Trophoblast cell (in vitro differentiated cells and primary cell): Measurements from ENCODE around the gene RTF1.
"Not testable (repeated sequence)": the region's sequence is repeated elsewhere in the genome, so short reads cannot be mapped to it uniquely, and the experiment has no call there.

ENCODE experiments used
- DNase-seq, 2 donors: peaks; one replicate each; pipeline ENCODE4 v3.0.0-alpha.2; 2016
- H2AFZ ChIP-seq: 2 replicates; pipeline ENCODE4 v1.6.1; 2013; ENCODE audit warnings: low read length, moderate library complexity, mild to moderate bottlenecking; ENCODE audit not compliant: insufficient read depth, poor library complexity
- H2AK5ac ChIP-seq: 2 replicates; pipeline ENCODE4 v1.6.1; 2013; ENCODE audit warnings: mild to moderate bottlenecking, low read length
- H2BK120ac ChIP-seq: 2 replicates; pipeline ENCODE4 v1.6.1; 2013; ENCODE audit warnings: low read length, mild to moderate bottlenecking, moderate library complexity; ENCODE audit not compliant: insufficient read depth, poor library complexity
- H2BK12ac ChIP-seq: 2 replicates; pipeline ENCODE4 v1.6.1; 2013; ENCODE audit warnings: mild to moderate bottlenecking, low read length, moderate library complexity
- H2BK5ac ChIP-seq: 2 replicates; pipeline ENCODE4 v1.6.1; 2013; ENCODE audit warnings: low read length, low read depth, moderate library complexity, mild to moderate bottlenecking; ENCODE audit not compliant: poor library complexity
- H3K14ac ChIP-seq: 2 replicates; pipeline ENCODE4 v1.6.1; 2013; ENCODE audit warnings: mild to moderate bottlenecking, low read length
- H3K18ac ChIP-seq: 2 replicates; pipeline ENCODE4 v1.6.1; 2013; ENCODE audit warnings: mild to moderate bottlenecking, low read length
- H3K23ac ChIP-seq: 2 replicates; pipeline ENCODE4 v1.6.1; 2013; ENCODE audit warnings: low read length
- H3K27ac ChIP-seq: 2 replicates; pipeline ENCODE4 v1.5.1; 2013; ENCODE audit warnings: low read depth, mild to moderate bottlenecking, inconsistent platforms, low read length, moderate library complexity
- H3K27me3 ChIP-seq: 2 replicates; pipeline ENCODE4 v1.6.1; 2013; ENCODE audit warnings: inconsistent platforms, mild to moderate bottlenecking, low read length, moderate library complexity; ENCODE audit not compliant: insufficient read depth
- H3K36me3 ChIP-seq, 2 experiments: 1 replicate in 1 of 2; 2 replicates in 1 of 2; pipeline ENCODE4 v1.6.1; 2013; ENCODE audit warnings: low read length in 2 of 2, mild to moderate bottlenecking in 2 of 2, moderate library complexity in 1 of 2; ENCODE audit not compliant: insufficient read depth in 2 of 2, control insufficient read depth in 1 of 2
- H3K4ac ChIP-seq: 2 replicates; pipeline ENCODE4 v1.6.1; 2013; ENCODE audit warnings: low read depth, mild to moderate bottlenecking, low read length, moderate library complexity
- H3K4me1 ChIP-seq, 2 experiments: 1 replicate in 1 of 2; 2 replicates in 1 of 2; pipeline ENCODE4 v1.6.1; 2013; ENCODE audit warnings: low read length in 2 of 2, mild to moderate bottlenecking in 2 of 2, moderate library complexity in 1 of 2; ENCODE audit not compliant: insufficient read depth in 2 of 2, control insufficient read depth in 1 of 2
- H3K4me2 ChIP-seq: 2 replicates; pipeline ENCODE4 v1.6.1; 2013; ENCODE audit warnings: inconsistent platforms, mild to moderate bottlenecking, low read length, moderate library complexity
- H3K4me3 ChIP-seq: 2 replicates; pipeline ENCODE4 v1.5.1; 2013; ENCODE audit warnings: mild to moderate bottlenecking, low read depth, low read length, inconsistent platforms
- H3K79me1 ChIP-seq: one replicate; pipeline ENCODE4 v1.6.1; 2013; ENCODE audit warnings: low read length
- H3K79me2 ChIP-seq: 2 replicates; pipeline ENCODE4 v1.6.1; 2013; ENCODE audit warnings: low read length, mild to moderate bottlenecking; ENCODE audit not compliant: control insufficient read depth, insufficient read depth, poor library complexity
- H3K9ac ChIP-seq: 2 replicates; pipeline ENCODE4 v1.6.1; 2013; ENCODE audit warnings: mild to moderate bottlenecking, low read length
- H3K9me3 ChIP-seq: 2 replicates; pipeline ENCODE4 v1.6.1; 2013; ENCODE audit warnings: low read depth, mild to moderate bottlenecking, control low read depth, inconsistent platforms, low read length; ENCODE audit not compliant: insufficient read depth
- H4K12ac ChIP-seq: 2 replicates; pipeline ENCODE4 v1.6.1; 2013; ENCODE audit warnings: low read depth, mild to moderate bottlenecking, low read length, moderate library complexity
- H4K8ac ChIP-seq: 2 replicates; pipeline ENCODE4 v1.6.1; 2013; ENCODE audit warnings: low read depth, mild to moderate bottlenecking, low read length, moderate library complexity
- H4K91ac ChIP-seq: one replicate; pipeline ENCODE4 v1.6.1; 2013; ENCODE audit warnings: low read depth, mild to moderate bottlenecking, low read length, moderate library complexity
- WGBS: extraction: QIAGEN DNeasy Blood & Tissue Kit; methylation state at CpG from one replicate; pipeline ENCODE4 v1.1.7; 2013; ENCODE audit warnings: missing lambda C conversion rate; ENCODE audit not compliant: insufficient read length, insufficient coverage; ENCODE audit errors: extremely low coverage; 5-methylcytosine and 5-hydroxymethylcytosine counted together

RTF1 gene

GRCh38 chr15:41466711-41467110, 49.8 kb downstream of the RTF1 start:
- Histone ChIP-seq H2BK12ac (no peak overlapping the region), H3K4ac (no peak overlapping the region), H3K4me1 (no peaks in the 10 kb centered on the region), H3K79me1 (no peaks in the 10 kb centered on the region), H3K9ac (no peak overlapping the region), H2BK5ac (no peak overlapping the region), H4K8ac (no peak overlapping the region), H2AK5ac (no peak overlapping the region), H3K36me3 (peaks cover 22 to 36% of the 10 kb centered on the region in 2 experiments), H3K18ac (no peak overlapping the region), H4K12ac (no peak overlapping the region), H4K91ac (no peak overlapping the region), H3K9me3 (no peaks in the 10 kb centered on the region), H3K4me3 (no peak overlapping the region), H3K27ac (no peak overlapping the region), H3K14ac (no peak overlapping the region), H3K23ac (peak overlapping the region; percentile 17), H3K79me2 (no peaks in the 10 kb centered on the region), H2AFZ (no peak overlapping the region), H3K4me2 (no peak overlapping the region), H2BK120ac (no peak overlapping the region), H3K27me3 (no peaks in the 10 kb centered on the region)
- WGBS = no CpG with 5 or more reads among the region's 3 CpGs
- no peak for DNase-seq

DNA sequence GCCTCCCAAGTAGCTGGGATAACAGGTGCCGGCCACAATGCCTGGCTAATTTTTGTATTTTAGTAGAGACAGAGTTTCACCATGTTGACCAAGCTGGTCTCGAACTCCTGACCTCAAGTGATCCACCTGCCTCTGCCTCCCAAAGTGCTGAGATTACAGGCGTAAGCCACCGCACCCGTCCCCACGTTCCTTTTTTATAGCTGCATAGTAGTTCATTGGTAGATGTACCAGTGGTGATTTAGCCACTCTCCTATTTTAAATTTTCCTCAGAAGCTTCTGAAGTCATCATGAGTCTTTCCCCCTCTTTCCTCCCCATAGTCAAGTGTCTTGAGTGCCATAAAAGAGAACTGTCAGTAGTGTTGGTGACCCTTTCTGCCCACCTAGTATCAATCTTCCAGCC, 52.7 kb downstream of the RTF1 start:
- not testable (repeated sequence) for H3K4me3 ChIP-seq, H3K9ac ChIP-seq
- no CpG with 5 or more reads among the region's 6 CpGs for WGBS

DNA sequence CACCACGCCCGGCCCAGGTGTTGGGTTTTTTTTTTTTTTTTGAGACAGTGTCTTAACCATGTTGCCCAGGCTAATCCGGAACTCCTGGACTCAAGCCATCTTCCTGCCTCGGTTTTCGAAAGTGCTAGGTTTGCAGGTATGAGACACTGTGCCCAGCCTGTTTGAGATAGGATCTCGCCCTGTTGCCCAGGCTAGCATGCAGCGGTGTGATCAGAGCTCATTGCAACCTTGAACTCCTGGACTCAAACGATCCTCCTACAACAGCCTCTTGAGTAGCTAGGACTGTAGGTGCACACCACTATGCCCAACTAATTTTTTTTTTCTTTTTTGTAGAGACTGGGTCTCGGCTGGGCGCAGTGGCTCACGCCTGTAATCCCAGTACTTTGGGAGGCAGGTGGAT, 56.5 kb downstream of the RTF1 start:
- Histone ChIP-seq H2AFZ (no peak overlapping the region), H3K79me1 (no peaks in the 10 kb centered on the region), H3K4ac (no peak overlapping the region), H3K18ac (no peak overlapping the region), H3K9ac (no peak overlapping the region), H3K4me3 (no peak overlapping the region), H2BK12ac (no peak overlapping the region), H2BK5ac (no peak overlapping the region), H4K91ac (no peak overlapping the region), H2AK5ac (no peak overlapping the region), H2BK120ac (no peak overlapping the region), H3K4me2 (no peak overlapping the region), H3K79me2 (no peaks in the 10 kb centered on the region), H3K23ac (no peak overlapping the region), H3K9me3 (no peaks in the 10 kb centered on the region), H3K14ac (no peak overlapping the region), H3K36me3 (peaks cover 51 to 64% of the 10 kb centered on the region in 2 experiments), H3K27me3 (no peaks in the 10 kb centered on the region), H3K4me1 (no peaks in the 10 kb centered on the region), H4K8ac (no peak overlapping the region), H4K12ac (no peak overlapping the region), H3K27ac (no peak overlapping the region)
- no CpG with 5 or more reads among the region's 11 CpGs for WGBS
- DNase-seq = no peak

More for the DNA sequence above, 52.7 kb downstream of the RTF1 start:
- H3K36me3 ChIP-seq = peaks cover 40 to 51% of the 10 kb centered on the region in 2 experiments
- not testable (repeated sequence) for H3K79me2 ChIP-seq, H4K12ac ChIP-seq, H3K4me1 ChIP-seq, H2BK5ac ChIP-seq, H2AFZ ChIP-seq, H2AK5ac ChIP-seq, H3K4ac ChIP-seq, H3K79me1 ChIP-seq, H3K18ac ChIP-seq, H2BK12ac ChIP-seq, H3K27me3 ChIP-seq, H4K8ac ChIP-seq, H3K4me2 ChIP-seq, H3K9me3 ChIP-seq, DNase-seq, H2BK120ac ChIP-seq, H3K23ac ChIP-seq, H4K91ac ChIP-seq, H3K27ac ChIP-seq, H3K14ac ChIP-seq

- H3K9ac ChIP-seq = no peak overlapping the region
- no peak overlapping the region for H2AK5ac ChIP-seq
- H4K8ac ChIP-seq = no peak overlapping the region
- H2AFZ ChIP-seq = no peak overlapping the region
- H3K79me2 ChIP-seq = no peaks in the 10 kb centered on the region
- no peak for DNase-seq
- H3K4ac ChIP-seq = no peak overlapping the region
- H3K18ac ChIP-seq = no peak overlapping the region
- no peak overlapping the region for H3K4me2 ChIP-seq
- H3K27me3 ChIP-seq = no peaks in the 10 kb centered on the region
- H4K91ac ChIP-seq = no peak overlapping the region
- H3K79me1 ChIP-seq = no peaks in the 10 kb centered on the region
- H2BK5ac ChIP-seq = no peak overlapping the region
- H2BK12ac ChIP-seq = no peak overlapping the region
- peaks cover 51 to 69% of the 10 kb centered on the region in 2 experiments for H3K36me3 ChIP-seq
- no peak overlapping the region for H3K14ac ChIP-seq
- H3K27ac ChIP-seq = no peak overlapping the region
- H4K12ac ChIP-seq = no peak overlapping the region
- no CpG with 5 or more reads among the region's 8 CpGs for WGBS
- no peaks in the 10 kb centered on the region for H3K4me1 ChIP-seq
- no peaks in the 10 kb centered on the region for H3K9me3 ChIP-seq
- no peak overlapping the region for H3K23ac ChIP-seq
- H3K4me3 ChIP-seq = no peak overlapping the region
- H2BK120ac ChIP-seq = no peak overlapping the region
These were observed 57.5 kb downstream of the RTF1 start for GRCh38 chr15:41474436-41474835.
